Measurements from ENCODE around the gene IL17RB.
A peak's percentile ranks its signal among the peaks of the same experiment; 100 is the strongest.

The IL17RB gene

GRCh38 chr3:53830944-53831343, 15.4 kb upstream of the IL17RB start:
- DNase-seq (ENCODE audit: low read depth): no peak

- DNase-seq (ENCODE audit: low read depth): no peak
These were observed 13.2 kb upstream of the IL17RB start for GRCh38 chr3:53833053-53833645.

GRCh38 chr3:53833700-53834099, 12.7 kb upstream of the IL17RB start:
- DNase-seq (ENCODE audit: low read depth): no peak

- peak; percentile 21 for DNase-seq (ENCODE audit: low read depth)
These were observed 11.8 kb upstream of the IL17RB start for GRCh38 chr3:53834429-53835095.

GRCh38 chr3:53835257-53835656, 11.1 kb upstream of the IL17RB start:
- no peak for DNase-seq (ENCODE audit: low read depth)

- DNase-seq (ENCODE audit: low read depth): no peak
These were observed 10.1 kb upstream of the IL17RB start for GRCh38 chr3:53836084-53836872.

GRCh38 chr3:53837331-53837730, 9.0 kb upstream of the IL17RB start:
- DNase-seq (ENCODE audit: low read depth): no peak

GRCh38 chr3:53841296-53841695, 5.1 kb upstream of the IL17RB start:
- no peak for DNase-seq (ENCODE audit: low read depth)

- no peak for DNase-seq (ENCODE audit: low read depth)
These were observed 3.8 kb upstream of the IL17RB start for GRCh38 chr3:53842436-53843194.

- DNase-seq (ENCODE audit: low read depth): no peak
These were observed 2.9 kb upstream of the IL17RB start for GRCh38 chr3:53843195-53844177.

GRCh38 chr3:53844262-53845102, 1.9 kb upstream of the IL17RB start:
- no peak for DNase-seq (ENCODE audit: low read depth)

GRCh38 chr3:53845103-53845880, 1.1 kb upstream of the IL17RB start:
- no peak for DNase-seq (ENCODE audit: low read depth)

- no peak for DNase-seq (ENCODE audit: low read depth)
These were observed 561 bp upstream of the IL17RB start for GRCh38 chr3:53845881-53846133.

- no peak for DNase-seq (ENCODE audit: low read depth)
These were observed 435 bp downstream of the IL17RB start for GRCh38 chr3:53846851-53847155.

GRCh38 chr3:53849916-53850315, 3.5 kb downstream of the IL17RB start:
- no peak for DNase-seq (ENCODE audit: low read depth)

GRCh38 chr3:53850895-53851294, 4.5 kb downstream of the IL17RB start:
- no peak for DNase-seq (ENCODE audit: low read depth)

- no peak for DNase-seq (ENCODE audit: low read depth)
These were observed 10.6 kb downstream of the IL17RB start for GRCh38 chr3:53856964-53857363.

- no peak for DNase-seq (ENCODE audit: low read depth)
These were observed 11.9 kb downstream of the IL17RB start for GRCh38 chr3:53858096-53858741.

GRCh38 chr3:53859178-53859577, 12.8 kb downstream of the IL17RB start:
- DNase-seq (ENCODE audit: low read depth): no peak

GRCh38 chr3:53860196-53860595, 13.8 kb downstream of the IL17RB start:
- DNase-seq (ENCODE audit: low read depth): no peak

All from GM04503 (cell line).